ENCODE data around the gene RFX1.

DNA sequence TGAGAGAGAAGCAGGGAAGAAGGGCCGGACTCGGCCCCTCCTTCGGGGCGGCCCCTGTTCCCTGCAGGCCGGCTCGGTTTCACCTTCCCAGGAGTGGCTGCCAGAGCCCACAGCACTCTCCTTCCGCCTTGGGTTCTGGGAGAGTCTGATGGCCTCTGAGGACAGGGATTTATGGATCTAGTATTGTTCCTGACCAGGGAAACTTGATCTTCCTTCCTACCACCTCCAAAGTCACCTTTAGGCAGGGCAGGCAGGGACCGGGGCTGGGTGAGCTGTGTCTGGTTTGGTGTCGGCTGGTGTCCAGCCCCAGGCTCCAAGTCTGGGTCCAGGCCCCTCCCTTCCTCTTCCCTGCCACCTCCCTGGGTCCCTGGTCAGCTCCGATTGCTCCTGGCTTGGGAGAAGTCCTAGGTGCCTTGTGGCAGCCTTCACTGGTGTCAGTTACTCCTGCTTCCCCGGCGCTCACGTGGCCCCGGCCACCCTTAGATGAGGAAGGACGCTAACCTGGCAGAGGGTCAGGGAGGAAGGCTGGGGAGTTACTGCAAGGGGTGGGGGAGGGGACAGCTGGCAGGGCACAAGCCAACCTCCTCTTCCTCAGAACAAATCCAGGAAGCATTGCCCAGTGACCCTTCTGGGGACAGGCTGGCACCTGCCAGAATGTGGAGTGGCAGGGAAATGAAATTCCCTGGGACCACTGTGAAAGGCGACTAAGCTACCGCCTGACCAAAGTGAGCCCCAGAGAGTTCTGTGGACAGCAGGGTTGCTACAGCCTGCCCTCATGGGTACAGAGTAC, 18.8 kb downstream of the RFX1 start:
- no peak for TF ChIP-seq TAF1 (IDR thresholded peaks at IDR 0.05; ENCODE audit: low read depth)
- TF ChIP-seq, protein P1, sequence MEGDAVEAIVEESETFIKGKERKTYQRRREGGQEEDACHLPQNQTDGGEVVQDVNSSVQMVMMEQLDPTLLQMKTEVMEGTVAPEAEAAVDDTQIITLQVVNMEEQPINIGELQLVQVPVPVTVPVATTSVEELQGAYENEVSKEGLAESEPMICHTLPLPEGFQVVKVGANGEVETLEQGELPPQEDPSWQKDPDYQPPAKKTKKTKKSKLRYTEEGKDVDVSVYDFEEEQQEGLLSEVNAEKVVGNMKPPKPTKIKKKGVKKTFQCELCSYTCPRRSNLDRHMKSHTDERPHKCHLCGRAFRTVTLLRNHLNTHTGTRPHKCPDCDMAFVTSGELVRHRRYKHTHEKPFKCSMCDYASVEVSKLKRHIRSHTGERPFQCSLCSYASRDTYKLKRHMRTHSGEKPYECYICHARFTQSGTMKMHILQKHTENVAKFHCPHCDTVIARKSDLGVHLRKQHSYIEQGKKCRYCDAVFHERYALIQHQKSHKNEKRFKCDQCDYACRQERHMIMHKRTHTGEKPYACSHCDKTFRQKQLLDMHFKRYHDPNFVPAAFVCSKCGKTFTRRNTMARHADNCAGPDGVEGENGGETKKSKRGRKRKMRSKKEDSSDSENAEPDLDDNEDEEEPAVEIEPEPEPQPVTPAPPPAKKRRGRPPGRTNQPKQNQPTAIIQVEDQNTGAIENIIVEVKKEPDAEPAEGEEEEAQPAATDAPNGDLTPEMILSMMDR (IDR thresholded peaks at IDR 0.05; ENCODE audit: poor library complexity, severe bottlenecking) = no peak
- TF ChIP-seq, protein P2, sequence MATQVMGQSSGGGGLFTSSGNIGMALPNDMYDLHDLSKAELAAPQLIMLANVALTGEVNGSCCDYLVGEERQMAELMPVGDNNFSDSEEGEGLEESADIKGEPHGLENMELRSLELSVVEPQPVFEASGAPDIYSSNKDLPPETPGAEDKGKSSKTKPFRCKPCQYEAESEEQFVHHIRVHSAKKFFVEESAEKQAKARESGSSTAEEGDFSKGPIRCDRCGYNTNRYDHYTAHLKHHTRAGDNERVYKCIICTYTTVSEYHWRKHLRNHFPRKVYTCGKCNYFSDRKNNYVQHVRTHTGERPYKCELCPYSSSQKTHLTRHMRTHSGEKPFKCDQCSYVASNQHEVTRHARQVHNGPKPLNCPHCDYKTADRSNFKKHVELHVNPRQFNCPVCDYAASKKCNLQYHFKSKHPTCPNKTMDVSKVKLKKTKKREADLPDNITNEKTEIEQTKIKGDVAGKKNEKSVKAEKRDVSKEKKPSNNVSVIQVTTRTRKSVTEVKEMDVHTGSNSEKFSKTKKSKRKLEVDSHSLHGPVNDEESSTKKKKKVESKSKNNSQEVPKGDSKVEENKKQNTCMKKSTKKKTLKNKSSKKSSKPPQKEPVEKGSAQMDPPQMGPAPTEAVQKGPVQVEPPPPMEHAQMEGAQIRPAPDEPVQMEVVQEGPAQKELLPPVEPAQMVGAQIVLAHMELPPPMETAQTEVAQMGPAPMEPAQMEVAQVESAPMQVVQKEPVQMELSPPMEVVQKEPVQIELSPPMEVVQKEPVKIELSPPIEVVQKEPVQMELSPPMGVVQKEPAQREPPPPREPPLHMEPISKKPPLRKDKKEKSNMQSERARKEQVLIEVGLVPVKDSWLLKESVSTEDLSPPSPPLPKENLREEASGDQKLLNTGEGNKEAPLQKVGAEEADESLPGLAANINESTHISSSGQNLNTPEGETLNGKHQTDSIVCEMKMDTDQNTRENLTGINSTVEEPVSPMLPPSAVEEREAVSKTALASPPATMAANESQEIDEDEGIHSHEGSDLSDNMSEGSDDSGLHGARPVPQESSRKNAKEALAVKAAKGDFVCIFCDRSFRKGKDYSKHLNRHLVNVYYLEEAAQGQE (IDR thresholded peaks at IDR 0.05; ENCODE audit: borderline replicate concordance) = no peak
- no peak for TF ChIP-seq EZH2 (IDR thresholded peaks at IDR 0.05; ENCODE audit: borderline replicate concordance, insufficient read depth, low read length, poor library complexity, severe bottlenecking)

Data from neural cell (in vitro differentiated cells).